ENCODE data around the gene UBAC2.
"Not testable (repeated sequence)": the region's sequence is repeated elsewhere in the genome, so short reads cannot be mapped to it uniquely, and the experiment has no call there.

UBAC2 gene

GRCh38 chr13:99396446-99396845, 195.8 kb downstream of the UBAC2 start:
- DNase-seq (ENCODE audit: low read depth) = no peak

DNA sequence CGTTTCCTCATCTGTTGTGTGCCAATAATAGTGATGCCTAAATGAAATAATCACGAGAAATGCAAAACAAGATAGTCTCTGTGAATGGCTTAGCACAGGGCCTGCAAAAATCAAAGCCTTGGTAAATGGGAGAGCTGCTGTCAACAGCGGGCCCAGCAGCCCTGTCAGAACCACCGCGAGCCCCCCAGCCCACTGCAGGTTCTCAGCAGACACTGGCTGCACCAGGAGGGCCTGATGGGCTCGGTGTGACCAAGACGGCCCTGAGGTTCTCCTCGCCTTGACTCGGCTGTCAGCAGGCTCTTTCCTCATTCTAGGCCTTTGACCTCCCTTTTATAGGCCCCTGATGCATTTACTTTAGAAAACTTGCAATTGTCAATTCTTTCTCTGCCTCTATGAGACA, 197.4 kb downstream of the UBAC2 start:
- no peak for DNase-seq (ENCODE audit: low read depth)

GRCh38 chr13:99398916-99399622, 198.4 kb downstream of the UBAC2 start:
- DNase-seq (ENCODE audit: low read depth) = no peak

DNA sequence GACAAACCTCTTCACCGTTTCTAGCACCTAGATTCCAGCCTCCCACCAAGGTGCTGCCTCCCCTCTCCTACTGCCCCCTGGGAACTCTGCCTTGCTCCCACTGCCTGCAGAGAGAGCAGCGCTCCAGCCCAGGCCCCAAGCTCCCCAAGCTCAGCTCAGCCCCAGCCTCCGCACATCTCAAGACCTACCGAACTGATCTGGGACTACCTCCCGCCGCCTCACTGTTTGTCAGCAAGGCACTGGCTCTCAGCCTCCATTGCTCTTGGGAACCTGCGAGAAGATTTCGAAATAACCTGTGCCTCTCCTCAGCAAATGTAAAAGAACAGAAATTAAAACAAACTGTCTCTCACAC, 198.9 kb downstream of the UBAC2 start:
- no peak for DNase-seq (ENCODE audit: low read depth)

- no peak for DNase-seq (ENCODE audit: low read depth)
Observed at GRCh38 chr13:99403458-99403971, 202.9 kb downstream of the UBAC2 start.

GRCh38 chr13:99404005-99404755, 203.5 kb downstream of the UBAC2 start:
- DNase-seq (ENCODE audit: low read depth) = no peak

- DNase-seq (ENCODE audit: low read depth) = no peak
Observed at GRCh38 chr13:99405966-99406365, 205.3 kb downstream of the UBAC2 start.

GRCh38 chr13:99406799-99407201, 206.1 kb downstream of the UBAC2 start:
- no peak for DNase-seq (ENCODE audit: low read depth)

- no peak for DNase-seq (ENCODE audit: low read depth)
Observed at GRCh38 chr13:99407906-99408702, 207.4 kb downstream of the UBAC2 start.

DNA sequence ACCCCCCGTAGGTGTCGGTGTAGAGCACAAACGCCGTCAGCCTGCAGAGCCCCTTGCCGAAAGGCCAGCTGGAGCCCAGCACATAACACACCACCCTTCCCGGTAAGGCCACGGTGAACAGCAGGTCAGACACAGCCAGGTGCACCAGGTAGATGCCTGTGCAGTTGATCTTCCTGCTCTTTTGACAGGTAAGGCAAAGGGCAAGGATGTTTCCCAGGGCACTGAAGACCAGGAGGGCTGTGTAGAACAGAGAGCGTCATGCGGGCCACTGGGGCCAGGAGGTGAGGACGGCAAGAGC, 208.0 kb downstream of the UBAC2 start:
- no peak for DNase-seq (ENCODE audit: low read depth)

- not testable (repeated sequence) for DNase-seq (ENCODE audit: low read depth)
Observed at GRCh38 chr13:99409461-99410083, 208.9 kb downstream of the UBAC2 start.

GRCh38 chr13:99410646-99411475, 210.2 kb downstream of the UBAC2 start:
- not testable (repeated sequence) for DNase-seq (ENCODE audit: low read depth)

DNA sequence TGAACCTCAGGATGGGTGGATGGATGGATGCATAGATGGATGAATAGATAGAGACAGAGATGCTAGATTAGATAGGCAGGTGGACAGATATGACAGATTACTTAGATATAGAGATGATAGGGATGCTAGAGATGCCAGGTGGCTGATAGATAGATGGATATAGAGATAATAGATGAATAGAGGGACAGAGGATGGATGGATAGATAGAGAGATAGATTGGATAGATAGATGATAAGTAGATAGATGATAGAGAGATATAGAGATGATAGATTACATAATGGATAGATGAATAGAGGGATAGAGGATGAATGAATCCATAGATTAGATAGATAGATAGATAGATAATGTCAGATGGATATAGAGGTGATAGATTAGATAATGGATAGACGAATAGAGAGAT, 212.2 kb downstream of the UBAC2 start:
- no peak for DNase-seq (ENCODE audit: low read depth)

- no peak for DNase-seq (ENCODE audit: low read depth)
Observed at GRCh38 chr13:99414048-99414995, 213.7 kb downstream of the UBAC2 start.

- DNase-seq (ENCODE audit: low read depth) = no peak
Observed at GRCh38 chr13:99415014-99415650, 214.5 kb downstream of the UBAC2 start.

DNA sequence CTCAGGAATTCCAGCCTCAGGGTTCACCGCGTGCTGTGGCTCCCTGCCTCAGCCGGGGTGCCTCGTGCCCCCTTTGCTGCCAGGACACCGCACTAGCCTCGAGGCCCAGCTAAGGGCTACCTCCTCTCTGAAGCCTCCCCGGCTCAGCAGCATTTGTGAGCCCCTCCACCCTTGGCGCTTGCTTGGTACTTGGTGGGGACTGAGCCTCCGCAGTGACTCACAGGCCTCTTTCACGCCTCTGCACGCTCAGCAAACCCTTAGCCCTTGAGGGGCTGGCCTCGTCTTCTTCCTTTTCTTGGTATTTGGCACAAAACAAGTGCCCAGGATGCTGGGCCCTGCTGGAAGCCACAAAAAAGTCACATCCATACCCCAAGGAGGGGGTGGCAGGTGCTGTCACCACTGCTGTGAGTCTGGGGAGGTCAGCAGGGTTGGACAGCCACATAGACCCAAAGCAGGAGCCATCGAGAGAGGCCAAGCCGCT, 215.2 kb downstream of the UBAC2 start:
- DNase-seq (ENCODE audit: low read depth) = no peak

DNA sequence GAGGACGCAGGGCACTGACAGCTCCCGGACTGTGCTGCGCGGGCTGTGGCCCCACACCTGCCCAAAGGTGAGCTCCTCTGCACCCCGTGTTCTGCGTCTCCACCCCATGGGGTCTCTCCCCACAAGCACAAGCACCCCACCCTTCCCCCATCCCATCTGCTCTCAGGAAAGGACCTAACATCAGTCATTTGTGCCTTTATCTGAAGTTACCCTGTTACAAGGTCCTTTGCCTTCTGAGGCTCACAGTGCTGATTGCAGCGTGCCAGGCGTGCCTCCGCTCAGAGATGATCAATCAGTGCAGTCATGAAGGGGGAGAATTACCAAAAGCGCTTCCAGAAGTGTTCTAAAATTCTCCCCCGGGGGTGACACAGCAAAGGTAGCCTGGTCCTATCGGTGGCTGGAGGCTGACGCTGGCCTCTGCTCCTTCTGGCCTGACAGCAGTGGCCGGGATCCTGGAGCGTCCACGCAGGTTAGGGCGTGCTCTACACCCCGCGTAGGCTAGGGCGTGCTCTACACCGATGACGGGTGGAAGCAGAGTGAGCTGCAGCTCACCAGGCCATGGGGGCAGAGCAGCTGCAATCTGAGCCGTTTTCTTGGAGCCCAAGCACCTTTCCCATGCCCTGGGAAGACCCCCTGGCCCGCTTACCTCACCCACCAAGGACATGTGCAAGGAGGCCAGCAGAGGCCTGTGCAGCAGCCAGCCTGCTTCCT, 215.9 kb downstream of the UBAC2 start:
- no peak for DNase-seq (ENCODE audit: low read depth)

DNA sequence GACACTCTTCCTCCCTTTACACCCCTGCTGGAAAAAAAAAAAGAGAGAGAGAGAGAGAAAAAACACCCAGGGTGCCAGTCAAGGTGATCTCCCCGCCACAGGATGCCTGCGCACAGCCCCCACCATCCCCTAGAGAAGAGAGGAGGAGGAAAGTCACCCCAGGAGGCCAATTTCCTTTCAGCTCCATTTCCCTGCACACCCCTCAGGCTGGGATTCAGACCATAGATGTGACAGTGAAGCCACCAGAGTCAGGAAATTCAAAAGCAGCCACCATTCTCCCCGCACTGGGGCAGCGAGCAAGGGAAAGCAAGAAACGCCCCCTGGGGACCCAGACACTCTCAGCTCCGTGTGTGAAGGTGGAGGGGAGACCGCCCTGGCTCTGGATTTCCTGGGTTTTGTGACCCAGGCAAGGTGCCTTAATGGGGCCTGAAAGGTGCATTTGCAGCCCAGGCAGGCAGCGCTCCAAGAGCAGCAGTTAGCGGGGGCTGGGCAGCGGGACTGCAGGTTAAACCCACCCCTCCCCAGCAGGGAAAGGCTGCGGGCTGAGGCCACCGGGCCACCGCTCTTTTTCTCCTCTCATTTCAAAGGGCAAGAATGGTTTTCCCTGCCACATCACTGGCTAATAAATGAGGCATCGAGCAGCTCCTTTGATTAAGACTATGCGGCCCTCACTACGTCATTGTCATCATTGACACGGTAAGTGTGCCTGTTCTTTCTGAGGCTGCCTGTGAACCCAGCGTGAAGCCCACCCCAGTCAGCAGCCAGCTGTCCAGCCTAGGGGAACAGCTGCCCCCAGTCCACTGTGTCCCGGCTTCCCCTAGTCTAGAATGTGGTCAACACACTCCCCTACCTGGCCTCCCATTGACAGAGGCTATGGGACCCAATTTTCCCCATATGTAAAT, 216.8 kb downstream of the UBAC2 start:
- DNase-seq (ENCODE audit: low read depth) = no peak
